Occipital lobe (tissue), 2 donors: ENCODE results near the gene MBOAT2. TPM values are rescaled to one million over a fixed set of nuclear protein-coding genes. Genes with fewer than 3 reads are reported as not detected.
A peak's percentile ranks its signal among the peaks of the same experiment; 100 is the strongest.
"Not testable (repeated sequence)": the region's sequence is repeated elsewhere in the genome, so short reads cannot be mapped to it uniquely, and the experiment has no call there.

Experiments
- DNase-seq: peaks from one replicate; lab custom pipeline; 2025; lab: John Stamatoyannopoulos, UW
- total RNA-seq: library from RNA; depleted of rRNA; stranded (reverse); fragments of >200 nt; gene quantifications from one replicate; pipeline ENCODE4 v1.2.3, GENCODE V29; 2014

Gene MBOAT2, protein sequence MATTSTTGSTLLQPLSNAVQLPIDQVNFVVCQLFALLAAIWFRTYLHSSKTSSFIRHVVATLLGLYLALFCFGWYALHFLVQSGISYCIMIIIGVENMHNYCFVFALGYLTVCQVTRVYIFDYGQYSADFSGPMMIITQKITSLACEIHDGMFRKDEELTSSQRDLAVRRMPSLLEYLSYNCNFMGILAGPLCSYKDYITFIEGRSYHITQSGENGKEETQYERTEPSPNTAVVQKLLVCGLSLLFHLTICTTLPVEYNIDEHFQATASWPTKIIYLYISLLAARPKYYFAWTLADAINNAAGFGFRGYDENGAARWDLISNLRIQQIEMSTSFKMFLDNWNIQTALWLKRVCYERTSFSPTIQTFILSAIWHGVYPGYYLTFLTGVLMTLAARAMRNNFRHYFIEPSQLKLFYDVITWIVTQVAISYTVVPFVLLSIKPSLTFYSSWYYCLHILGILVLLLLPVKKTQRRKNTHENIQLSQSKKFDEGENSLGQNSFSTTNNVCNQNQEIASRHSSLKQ
- 189 TPM for total RNA-seq

DNA sequence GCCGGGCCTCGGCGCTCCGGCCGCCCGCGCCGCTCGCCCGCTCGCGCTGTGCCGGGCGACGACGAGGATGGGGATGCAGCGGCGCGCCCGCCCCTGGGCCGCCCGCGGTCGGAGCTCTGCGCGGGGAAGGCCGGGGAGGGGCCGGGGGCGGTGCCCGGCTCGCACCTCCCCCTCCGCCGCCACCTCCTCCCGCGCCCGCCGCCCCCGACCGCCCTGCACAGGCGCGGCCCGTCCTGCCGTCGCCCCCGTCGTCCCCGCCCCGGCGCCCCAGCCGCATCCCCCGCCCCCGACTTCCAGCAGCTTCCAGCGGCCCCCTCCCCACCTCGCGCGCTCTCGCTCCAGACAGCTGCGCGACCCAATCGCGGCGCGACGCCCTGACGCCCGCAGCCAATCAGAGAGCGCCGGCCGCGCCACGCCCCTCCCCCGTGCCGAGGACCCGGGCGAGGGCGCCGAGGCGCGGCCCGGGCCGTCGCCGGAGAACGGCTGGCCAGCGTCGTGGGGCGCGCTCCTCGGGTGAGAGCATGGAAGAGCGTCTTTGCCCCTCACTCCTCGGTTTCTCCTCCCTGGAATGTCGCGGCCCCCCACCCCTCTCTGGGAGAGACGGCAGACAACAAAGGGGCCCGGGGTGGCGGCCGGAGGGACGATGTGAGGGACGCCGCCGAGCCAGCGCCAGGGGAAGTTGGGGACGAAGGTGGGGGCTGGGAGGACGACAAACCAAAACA lies at the start of gene MBOAT2:
MBOAT2 (minus strand) TSS at position 69 of the 722 bp plus-strand sequence. CDS start 70 bp downstream, outside the sequence.
- peak; percentile 86 for DNase-seq

DNA sequence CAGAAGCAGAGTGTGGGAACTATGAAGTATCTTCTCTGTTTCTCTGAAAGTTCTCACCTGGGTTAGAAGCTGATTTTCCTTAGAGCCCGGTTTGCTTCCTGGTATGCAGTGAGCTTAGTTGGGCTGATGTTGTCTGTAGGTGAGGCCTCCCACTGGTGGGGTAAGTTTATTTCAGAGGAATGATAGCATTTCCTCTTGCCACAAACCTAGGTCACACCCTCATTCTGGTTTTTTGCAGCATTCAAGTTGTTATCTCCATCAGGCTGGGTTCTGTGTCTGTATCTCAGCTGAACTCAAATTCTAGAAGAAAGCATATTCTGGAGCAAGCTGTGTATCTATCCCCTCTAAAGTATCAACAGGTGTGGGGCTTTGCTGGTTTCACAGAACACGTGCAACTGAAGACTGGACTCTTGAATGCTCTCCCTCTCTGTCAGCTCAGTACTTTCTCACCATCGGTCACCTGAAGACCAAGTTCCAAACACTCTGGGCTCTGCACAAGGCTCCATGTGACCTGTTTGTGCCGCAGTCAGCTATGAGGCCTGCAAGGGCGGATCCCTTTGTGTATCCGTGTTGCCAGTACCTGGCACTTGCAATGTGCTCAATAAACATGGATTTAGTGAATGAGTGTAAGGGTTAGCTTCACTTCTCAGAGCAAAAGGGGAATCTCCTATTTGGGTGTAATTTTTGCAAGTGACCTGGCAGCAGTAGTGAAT lies 49.5 kb upstream of the MBOAT2 start:
- DNase-seq: no peak

DNA sequence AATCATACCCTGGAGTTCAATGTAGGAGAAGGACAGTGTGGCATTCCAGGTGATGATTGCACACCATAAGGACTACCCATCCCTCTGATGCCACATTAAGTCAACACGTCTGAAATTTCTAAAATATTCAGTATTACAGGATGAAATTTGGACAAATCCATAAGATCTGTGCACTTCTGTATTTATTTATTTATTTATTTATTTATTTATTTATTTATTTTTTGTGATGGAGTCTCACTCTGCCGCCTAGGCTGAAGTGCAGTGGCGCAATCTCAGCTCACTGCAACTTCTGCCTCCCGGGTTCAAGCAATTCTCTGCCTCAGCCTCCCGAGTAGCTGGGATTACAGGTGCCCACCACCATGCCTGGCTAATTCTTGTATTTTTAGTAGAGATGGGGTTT lies 48.0 kb upstream of the MBOAT2 start:
- not testable (repeated sequence) for DNase-seq

DNA sequence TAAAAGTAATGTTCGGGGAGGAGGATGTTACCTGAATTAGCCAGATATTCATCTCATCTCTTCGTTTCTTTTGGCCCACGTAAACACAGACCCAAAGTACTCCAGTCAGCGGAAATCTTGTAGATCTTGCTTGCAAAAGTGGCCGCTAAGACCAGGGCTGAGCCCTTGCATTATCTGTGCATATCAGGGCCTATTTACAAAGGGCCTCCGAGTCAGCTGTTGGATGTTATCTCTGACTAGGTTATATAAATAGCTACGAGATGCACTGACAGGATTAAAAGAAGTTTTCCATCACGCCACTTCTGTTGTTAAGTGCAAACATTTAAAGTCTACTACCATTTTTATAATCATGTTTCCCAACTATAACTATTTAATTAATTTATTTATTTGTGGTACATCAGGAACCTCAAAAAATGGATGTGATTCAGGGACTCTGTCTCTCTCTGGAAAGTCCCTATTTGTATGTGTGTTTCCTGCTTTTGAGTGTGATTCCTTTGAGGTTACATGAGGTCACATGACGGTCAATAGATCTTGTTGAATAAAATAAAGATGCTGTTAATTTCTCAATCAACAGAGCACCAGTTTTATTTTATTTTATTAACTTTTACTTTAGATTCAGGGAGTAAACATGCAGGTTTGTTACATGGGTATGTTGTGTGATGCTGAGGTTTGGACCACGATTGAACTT lies 46.8 kb upstream of the MBOAT2 start:
- no peak for DNase-seq

DNA sequence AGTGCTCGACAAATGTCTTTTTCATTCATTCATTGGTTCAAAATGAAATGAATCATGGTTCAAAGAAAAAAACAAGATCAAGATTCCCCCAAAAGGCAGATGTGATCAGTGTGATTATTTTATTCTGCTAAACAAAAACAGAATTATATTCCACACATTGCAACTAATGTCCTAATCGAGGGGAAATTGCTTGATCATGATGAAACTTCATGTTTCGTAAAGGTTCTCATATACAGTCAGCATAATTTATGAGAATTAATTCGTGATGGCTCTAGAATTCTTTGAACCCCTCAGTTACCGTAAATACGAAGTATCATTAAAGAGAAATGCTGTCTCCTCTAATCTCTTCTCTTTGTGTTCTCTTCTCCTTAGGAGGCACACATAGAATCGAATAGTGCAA lies 42.1 kb upstream of the MBOAT2 start:
- no peak for DNase-seq

DNA sequence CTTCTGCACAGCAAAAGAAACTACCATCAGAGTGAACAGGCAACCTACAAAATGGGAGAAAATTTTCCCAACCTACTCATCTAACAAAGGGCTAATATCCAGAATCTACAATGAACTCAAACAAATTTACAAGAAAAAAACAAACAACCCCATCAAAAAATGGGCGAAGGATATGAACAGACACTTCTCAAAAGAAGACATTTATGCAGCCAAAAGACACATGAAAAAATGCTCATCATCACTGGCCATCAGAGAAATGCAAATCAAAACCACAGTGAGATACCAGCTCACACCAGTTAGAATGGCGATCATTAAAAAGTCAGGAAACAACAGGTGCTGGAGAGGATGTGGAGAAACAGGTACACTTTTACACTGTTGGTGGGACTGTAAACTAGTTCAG lies 40.0 kb upstream of the MBOAT2 start:
- DNase-seq: not testable (repeated sequence)

DNA sequence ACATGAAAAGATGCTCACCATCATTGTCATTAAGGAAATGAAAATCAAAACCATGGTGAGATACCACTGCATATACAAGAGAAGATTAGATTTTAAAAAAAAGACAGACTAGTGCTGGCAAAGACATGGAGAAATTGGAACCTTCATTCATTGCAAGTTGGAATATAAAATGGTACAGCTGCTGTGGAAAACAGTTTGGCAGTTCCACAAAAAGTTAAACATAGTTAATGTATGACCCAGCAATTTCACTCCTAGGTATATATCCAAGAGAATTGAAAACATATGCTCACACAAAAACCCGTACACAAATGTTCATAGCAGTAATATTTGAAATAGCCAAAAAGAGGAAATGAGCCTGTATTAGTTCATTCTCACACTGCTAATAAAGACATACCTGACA lies 33.7 kb upstream of the MBOAT2 start:
- no peak for DNase-seq

DNA sequence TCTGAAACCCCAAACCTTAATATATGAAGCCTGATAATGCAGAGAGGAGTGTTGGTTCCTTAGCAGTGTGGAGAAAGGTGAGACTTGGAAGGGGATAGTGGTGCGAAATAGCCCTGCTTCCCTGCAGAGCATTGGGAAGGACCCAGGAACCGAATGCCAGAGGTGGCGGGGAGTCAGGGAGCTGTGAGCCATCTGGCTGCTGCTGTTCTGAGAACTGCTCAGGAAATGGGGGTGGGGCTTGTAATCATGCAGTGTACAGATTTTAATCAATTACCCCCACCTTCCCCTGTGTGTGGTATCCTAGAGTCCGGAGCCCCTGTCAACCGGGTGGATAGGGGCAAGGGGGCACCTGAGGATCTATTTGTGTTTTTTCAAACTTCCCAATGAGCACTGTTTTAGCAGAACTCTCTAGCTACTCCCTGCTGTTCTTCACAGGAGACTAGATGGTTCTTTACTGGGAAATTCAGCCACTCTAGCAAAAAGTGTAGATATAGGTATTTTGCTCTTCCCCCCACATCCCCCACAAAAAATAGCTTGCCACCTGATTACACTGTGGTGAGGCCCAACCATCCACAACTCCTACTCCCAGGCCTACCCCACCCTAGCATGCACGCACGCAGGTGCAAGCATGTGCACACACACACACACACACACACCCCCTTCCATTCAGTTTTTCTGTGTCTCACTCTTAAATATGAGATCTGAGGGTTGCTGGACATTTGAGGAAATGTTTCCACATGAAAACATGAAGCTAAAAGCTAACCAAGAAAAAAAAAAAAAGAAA lies 30.1 kb upstream of the MBOAT2 start:
- DNase-seq: no peak

DNA sequence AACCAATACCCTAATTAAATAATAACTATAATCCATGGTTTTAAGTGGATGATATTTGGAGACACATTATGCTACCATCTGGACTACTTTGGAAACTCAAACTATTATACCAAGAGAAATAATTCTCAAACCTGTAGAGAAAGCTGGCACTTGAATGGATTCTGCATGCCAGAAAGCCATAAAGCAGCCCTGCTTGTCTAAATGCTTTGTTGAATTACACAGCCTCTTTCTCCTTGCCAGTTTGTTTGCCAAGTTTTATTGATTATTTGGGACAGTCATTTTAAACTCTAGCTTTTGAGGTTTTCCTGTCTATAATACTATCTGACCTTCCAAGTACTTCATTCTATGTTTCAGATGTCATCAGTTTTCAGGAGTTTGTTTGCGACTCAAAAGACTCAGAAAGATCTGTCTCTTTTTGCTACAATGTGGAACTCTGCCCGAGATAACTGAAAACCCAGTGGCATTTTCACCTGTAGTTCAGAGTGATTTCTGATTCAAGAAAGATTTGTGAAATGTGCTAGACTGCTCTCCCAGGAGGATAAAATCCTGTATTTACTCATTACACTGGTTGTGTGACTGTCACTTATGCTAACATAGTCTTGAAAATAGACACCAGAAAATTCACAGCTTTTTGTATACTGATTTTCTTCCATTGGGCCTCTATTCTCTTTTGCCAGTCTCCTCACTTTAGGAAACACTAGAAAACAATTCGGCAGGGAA lies 29.2 kb upstream of the MBOAT2 start:
- no peak for DNase-seq

DNA sequence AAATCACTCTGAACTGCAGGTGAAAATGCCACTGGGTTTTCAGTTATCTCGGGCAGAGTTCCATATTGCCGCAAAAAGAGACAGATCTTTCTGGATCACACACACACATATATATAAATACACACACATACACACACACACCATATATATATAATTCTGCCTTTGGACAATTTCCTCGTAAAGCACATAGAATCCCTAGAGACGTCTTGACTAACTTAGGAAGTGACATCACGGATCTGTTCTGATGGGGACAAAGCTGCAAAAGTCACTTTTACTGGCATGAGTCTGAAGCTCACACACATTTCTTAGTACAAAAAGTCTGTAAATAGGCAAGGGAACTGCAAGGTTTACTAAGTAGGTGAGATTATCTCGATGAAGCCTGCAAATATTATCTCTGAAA lies 28.6 kb upstream of the MBOAT2 start:
- no peak for DNase-seq

DNA sequence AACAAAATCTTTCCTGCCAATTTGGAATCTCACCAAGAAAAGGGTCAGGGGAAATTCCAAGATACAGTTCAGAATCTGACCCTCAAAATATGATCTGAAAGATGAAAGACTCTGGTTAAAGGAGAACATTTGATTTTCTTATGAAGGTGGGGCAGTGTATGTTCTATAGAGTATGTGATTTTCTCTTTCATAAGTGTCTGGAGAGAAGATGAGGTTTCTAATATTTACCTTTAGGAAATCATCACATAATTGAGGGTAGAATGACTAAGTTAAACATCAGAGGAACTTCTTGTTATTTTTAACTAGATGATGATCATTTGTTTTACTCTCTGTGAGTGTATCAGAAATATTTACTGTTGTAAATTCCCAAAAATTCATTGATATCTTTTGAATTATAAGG lies 27.8 kb upstream of the MBOAT2 start:
- no peak for DNase-seq

DNA sequence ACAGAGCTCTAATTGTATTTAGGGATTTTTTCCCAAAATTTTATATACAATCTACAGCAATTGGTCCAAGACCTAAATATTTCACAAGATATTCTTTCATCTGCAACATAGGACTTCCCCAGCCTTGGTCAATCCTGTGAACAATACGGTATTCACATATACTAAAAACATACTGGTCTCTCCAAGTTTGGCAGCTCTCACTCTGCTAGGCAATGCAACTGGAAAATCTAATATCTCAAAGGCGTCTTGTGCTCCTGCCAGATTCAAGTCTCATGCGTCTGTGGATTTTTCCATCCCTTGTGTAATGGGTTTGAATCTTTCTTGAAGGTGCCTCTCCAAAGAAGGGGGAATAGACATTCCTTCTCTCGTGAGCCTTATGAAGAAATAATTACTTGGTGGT lies 27.4 kb upstream of the MBOAT2 start:
- DNase-seq: no peak

DNA sequence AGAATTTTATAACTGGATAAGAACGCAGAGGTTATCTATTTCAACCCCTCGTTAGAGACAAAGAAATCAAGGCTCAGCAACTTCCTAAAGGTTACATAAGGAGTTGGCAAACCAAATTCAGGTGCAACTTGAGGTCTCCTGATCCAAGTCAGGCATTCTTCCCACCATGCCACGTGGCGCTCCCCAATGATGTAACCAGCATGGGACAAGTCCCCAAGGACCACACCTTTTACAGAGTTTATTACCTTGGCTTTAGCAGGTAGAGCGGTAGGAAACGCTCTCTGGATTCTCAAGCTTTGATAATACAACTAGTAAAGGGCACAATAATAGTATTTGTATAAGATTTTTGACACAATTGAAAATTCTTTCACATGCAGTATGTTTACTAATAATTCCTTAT lies 26.7 kb upstream of the MBOAT2 start:
- no peak for DNase-seq

DNA sequence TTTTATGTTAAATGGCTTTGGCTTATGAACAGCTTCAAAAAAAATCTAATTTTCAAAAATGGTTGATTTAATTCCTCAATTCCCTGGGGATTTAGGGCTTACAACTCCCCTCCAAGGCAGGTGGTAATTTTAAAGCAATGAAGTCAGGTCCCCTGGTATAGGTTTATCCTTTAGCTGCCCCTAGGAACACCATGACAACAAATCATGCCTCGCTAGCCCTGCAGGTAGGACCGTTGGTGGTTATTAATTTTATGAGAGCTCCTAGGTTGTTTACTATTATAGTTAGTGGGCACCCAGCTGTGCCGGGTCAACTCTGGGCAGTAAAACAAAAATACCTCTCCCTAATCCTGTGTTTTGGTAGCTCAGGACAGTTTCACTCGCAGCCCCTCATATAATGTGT lies 26.2 kb upstream of the MBOAT2 start:
- DNase-seq: no peak

DNA sequence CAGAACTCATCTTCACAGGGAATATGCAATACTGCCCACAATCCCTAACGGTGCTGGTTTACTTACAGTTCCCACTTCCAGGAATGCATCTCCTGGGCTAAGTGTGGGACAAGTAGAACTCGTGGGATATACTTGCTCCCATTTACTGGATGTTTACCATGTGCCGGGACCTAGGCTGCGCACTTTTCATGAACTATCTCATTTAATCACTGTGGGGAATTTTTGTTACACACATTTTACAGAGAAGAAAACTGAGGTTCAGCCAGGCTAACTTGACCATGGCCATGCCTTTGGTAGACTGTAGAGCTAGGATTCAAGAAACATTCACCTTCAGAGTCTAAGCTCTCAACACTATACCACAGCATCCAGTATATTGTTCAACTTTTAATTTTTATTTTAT lies 24.4 kb upstream of the MBOAT2 start:
- DNase-seq: no peak

DNA sequence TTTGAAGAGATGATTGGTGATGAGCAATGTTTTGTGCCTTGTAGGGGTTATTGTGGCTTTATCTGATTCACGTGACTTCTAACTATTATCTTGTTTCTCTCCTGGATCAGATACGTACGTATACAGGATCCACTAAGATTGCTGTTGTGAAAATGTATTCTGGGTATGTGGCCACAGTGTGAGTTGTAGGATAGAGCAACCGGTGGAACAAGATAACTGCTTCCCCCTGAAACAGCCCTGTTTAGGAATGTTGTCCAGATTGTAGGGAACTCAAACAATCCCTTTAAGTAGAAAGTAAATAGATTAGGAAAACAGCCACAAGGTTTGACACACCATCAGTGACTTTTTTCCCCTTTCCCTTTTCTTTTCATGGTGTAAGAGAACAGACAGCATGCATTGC lies 22.3 kb upstream of the MBOAT2 start:
- DNase-seq: no peak

DNA sequence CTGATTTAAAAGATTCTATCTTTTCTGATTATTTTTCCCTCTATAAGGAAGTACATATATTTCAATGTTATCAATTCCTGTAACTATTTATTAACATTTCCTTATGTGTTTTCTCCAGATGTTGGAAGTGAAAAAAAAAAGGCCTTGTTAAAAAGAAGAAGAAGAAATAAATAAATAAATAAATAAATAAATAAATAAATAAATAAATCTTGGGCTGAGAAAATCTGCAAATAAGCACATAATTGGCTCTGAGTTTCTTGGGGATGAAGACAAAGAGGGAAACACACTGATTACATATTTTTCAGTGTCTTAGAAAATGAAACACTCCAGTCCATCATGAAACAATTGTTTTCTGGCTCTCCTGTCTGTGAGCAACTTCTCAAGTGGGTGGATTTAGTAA lies 21.1 kb upstream of the MBOAT2 start:
- no peak for DNase-seq

DNA sequence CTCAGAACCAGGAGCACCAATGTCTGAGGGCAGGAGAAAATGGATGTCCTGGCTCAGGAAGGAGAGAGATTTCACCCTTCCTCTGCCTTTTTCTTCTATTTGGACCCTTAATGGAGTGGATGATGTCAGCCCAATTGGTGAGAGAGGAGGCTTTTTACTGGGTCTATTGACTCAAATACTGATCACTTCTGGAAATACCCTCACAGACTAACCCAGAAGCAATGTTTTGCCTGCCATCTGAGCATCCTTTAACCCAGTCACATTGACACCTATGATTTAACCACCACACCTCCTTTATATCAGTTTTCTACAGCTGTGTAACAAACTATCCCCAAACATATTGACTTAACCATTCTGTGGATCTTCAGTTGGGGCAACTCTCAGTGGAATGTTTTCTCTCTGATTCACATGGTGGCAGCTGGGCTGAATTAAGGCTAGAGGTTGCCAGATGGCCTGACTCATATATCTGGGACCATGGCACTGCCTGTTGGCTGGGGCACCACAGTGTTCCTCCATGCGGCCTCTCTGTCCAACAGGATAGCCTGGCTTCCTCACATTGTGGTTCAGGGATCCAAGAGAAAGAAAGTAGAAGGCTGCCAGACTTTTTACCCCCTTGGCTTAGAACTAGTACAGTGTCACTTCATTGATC lies 18.2 kb upstream of the MBOAT2 start:
- DNase-seq: no peak

DNA sequence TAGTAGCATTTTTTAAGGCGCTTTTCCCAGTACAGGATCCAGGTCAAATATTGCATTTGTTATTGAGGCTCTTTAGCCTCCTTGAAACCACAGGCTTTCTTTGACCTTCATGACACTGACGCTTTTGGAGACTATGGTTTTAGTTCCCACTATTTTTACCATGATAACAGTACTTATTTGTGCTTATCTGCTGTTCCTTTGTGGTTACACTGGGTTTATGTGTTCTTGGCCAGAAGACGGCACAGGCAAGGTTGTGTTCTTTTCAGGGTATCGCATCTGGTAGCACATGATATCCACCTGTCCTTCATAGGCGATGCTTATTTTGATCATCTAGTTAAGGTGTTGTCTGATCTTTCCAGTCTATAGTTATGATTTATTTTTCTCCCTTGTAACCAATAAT lies 16.8 kb upstream of the MBOAT2 start:
- no peak for DNase-seq

DNA sequence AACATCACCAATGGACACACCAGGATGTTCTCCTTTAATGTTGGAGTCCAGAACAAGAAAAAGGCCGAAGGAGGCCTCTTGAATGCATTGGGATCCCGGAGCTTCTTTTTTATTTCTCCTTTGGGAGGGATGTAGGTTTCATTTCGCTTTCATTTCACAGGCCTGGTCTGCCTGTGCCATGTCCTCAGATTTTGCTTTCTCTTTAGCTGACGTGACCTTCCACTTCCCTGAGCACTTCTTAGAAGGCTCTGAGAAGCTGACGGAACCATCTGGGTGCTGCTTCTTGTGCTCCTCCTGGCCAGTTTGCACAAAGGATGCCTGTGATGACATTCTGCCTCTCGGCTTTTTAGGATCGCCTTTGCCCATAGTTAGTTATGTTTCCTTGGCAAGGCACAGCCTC lies 15.1 kb upstream of the MBOAT2 start:
- no peak for DNase-seq
